ENCODE data around the gene METTL16.
A peak's percentile ranks its signal among the peaks of the same experiment; 100 is the strongest.
"Not testable (repeated sequence)": the region's sequence is repeated elsewhere in the genome, so short reads cannot be mapped to it uniquely, and the experiment has no call there.

METTL16 gene, protein sequence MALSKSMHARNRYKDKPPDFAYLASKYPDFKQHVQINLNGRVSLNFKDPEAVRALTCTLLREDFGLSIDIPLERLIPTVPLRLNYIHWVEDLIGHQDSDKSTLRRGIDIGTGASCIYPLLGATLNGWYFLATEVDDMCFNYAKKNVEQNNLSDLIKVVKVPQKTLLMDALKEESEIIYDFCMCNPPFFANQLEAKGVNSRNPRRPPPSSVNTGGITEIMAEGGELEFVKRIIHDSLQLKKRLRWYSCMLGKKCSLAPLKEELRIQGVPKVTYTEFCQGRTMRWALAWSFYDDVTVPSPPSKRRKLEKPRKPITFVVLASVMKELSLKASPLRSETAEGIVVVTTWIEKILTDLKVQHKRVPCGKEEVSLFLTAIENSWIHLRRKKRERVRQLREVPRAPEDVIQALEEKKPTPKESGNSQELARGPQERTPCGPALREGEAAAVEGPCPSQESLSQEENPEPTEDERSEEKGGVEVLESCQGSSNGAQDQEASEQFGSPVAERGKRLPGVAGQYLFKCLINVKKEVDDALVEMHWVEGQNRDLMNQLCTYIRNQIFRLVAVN

DNA sequence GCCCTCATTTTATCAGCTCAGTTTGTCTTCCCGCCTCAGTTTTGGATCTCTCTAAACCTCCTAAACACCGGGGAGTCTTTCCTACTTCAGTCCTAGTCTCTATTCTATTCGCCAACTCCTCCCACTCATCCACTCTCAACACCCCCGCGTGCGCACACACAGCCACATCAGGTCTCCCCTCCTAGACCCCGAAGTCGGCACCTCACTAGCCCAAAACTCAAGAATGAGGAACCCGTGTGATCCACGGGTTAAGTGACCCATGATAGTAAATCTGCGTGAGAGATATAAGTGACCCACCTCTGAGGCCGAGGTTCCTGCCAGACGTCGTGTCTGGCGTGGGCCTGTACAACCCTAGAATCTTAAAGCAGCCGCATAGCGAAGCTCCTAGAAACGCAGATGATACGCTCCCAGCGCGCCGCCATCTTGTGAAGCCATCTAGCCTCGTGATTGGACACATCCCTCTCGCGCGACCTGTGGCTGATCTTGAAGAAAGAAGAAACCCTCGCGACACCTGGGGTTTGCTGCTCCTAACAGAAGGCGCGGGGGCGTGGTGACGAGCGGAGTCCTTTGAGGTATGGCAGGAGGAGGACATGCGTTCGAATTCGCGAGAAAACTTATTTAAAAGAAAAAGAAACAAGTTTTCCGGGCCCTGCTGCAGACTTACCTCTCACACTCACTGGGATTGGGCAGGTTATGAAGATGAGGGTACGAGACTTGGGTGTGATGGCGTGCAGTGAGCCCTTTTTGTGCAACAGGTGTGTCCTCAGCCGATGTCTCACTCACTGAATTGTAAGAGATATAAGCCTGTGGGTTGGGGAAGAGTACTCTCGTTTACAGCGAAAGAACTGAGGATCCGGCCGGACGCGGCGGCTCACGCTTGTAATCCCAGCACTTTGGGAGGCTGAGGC, at the start of gene METTL16:
Gene METTL16 (minus strand): TSS at position 427 of the 908 bp plus-strand sequence. CDS start 9,557 bp downstream, outside the sequence.
- DNase-seq: peak; percentile 93

DNA sequence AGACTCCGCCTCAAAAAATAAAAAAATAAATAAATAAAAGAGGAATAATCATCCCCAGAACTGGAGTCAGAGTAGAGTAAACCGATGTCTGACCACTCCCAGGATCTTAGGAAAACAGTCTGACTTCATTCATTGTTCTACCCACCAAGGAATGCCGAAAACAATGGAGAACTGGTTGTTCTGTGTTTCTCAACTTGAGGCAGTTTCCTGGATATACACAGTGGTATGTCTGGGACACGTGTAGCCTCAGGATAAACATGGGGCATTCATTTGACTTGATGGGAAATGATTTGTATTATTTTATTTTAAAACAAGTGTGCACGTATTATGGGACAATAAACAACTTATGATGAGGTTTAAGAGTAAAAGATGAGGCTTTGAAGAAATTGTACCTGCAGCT, 49.0 kb upstream of the METTL16 start:
- no peak for DNase-seq

DNA sequence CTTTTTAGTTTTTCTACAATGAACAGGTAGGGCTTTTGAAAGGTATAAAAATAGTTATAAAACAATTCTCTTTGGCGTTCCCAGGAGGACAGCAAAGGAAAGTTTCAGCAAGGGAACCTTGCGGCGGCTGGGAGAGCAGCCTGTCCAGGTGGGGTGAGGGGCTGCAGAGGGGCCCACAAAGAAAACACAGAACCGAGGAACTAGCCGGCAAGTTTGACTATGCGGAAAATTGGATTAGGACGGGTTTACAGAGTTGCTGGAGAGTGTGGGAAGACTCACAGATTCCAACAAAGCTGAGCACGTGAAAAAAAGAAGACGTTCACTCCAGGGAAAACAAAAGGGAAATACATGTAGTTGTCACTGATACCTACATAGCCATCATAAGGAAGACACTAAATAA, 40.2 kb upstream of the METTL16 start:
- DNase-seq: no peak

DNA sequence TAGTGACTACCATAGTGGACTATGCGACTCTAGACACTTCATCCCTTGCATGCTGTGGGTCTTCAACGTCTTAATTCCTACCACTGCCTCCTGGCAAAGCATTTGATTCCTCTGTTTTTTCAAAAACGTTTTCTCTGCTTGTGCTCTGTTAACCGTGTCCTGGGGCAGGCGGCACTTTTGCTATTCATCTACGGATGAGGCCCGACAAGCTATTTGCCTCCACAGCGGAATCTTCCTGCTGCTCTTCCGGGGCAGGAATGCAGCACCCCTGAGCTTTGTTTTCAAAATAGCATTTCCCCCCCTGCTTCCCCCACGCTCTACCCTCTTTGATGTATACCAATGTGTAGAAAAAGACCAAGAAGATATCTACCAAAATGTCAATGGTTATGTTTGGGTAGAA, 39.8 kb upstream of the METTL16 start:
- no peak for DNase-seq

DNA sequence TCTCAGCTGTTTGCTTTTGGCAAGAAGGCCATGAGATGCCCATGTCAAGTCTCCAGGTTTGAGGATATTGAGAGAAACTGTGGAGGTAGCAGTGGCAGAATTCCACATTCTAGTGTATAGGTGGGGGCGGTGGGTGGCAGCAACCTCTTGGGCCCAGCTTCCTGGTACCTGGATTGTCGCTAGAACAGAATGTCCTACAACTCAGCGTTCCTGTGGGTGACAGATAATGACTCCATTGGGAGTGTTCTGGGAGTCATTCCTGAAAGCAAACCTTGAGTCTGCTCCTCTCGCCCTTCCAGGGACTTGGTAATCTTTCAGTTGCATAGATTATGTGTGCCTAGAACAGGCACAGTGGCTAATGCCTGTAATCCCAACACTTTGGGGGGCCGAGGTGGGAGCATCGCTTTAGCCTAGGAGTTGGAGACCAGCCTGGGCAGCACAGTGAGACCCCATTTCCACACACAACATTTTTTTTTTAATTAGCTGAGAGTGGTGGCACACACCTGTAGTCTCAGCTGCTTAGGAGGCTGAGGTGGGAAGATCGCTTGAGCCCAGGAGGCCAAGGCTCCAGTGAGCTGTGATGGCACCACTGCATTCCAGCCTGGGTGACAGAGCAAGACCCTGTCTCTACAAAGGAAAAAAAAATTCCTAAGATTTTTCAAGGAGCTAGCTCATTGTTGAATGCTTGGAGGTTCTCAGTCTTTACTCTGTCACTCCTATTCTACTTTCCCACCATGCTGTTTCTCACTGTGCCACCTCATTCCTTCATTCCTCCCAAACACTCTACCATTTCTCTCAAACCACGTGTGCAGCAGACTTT, 37.9 kb upstream of the METTL16 start:
- DNase-seq: no peak

DNA sequence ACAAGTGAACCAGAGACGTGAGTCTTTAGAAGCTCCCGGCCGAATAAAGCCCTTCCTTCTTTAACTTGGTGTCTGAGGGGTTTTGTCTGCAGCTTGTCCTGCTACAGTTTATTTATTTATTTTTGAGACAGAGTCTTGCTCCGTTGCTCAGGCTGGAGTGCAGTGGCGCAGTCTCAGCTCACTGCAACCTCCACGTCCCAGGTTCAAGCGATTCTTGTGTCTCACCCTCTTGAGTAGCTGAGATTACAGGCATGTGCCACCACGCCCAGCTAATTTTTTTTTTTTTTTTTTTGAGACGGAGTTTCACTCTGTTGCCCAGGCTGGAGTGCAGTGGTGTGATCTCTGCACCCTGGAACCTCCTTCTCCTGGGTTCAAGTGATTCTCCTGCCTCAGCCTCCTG, 36.3 kb upstream of the METTL16 start:
- not testable (repeated sequence) for DNase-seq

- no peak for DNase-seq
Observed at GRCh38 chr17:2547176-2547575, 35.5 kb upstream of the METTL16 start.

DNA sequence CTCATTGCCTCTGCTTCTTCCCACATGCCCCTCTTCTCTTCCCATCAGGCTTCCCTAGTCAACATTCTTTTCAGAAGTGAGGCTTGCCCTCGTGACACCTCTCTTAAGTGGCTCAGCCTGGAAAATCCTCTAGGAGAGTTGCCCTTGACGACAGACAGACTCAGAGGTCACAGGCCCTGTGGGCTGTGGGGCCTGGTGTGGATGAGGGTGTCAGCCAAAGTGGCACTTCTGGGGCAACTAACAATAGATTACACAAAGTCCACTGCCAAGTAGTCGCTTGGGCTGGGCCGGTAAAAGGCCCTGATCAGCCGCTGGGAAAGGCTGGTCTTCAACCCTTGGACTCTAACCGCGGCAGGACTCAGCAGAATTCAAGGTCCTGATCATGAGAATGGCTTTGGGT, 33.7 kb upstream of the METTL16 start:
- no peak for DNase-seq

DNA sequence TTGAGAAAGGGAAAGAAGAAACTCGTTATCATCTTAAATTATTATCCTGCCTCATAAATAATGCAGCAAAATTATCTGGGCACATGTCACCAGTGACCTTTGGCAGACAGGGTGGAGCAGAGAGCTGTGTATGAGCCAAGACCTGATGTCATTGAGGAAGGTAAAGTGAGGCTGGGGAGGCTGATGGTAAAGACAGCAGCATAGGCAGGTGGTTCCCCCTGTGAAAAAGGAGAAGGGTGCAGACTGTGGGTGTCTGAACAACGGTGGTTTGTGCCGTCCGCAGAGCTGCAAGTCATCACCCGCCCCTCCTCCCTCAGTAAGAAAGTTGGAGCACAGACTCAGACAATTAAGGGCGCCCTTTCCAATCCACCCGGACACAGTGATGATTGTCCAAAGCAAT, 30.8 kb upstream of the METTL16 start:
- no peak for DNase-seq

GRCh38 chr17:2542056-2542455, 30.4 kb upstream of the METTL16 start:
- no peak for DNase-seq

DNA sequence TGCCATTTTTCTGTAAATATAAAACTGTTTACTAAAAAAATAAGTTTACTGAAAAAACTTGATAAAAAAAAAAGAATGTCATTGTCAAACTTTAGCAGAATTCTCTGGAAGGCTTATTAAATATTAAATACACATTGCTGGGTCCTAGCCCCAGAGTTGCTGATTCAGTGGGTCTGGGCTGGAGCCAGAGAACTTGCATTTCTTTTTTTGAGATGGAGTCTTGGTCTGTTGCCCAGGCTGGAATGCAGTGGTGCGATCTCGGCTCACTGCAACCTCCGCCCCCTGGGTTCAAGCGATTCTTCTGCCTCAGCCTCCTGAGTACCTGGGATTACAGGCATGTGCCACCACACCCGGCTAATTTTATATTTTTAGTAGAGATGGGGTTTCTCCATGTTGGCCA, 25.9 kb upstream of the METTL16 start:
- DNase-seq: not testable (repeated sequence)

GRCh38 chr17:2532146-2532720, 20.5 kb upstream of the METTL16 start:
- no peak for DNase-seq

DNA sequence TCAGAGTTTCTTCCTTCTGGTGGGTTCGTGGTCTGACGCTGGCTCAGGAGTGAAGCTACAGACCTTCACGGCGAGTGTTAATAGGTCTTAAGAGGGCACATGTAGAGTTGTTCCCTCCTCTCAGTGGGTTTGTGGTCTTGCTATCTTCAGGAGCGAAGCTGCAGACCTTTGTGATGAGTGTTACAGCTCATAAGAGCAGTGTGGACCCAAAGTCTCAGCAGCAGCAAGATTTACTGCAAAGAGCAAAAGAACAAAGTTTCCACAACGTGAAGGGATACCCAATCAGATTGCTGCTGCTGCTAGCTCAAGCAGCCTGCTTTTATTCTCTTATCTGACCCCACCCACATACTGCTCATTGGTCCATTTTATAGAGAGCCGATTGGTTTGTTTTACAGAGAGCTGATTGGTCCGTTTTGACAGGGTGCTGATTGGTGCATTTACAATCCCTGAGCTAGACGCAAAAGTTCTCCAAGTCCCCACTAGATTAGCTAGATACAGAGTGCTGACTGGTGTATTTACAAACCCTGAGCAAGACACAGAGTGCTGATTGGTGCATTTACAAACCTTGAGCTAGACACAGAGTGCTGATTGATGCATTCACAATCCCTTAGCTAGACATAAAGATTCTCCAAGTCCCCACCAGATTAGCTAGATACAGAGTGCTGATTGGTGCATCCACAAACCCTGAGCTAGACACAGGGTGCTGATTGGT, 19.7 kb upstream of the METTL16 start:
- not testable (repeated sequence) for DNase-seq

GRCh38 chr17:2521775-2522410, 10.2 kb upstream of the METTL16 start:
- not testable (repeated sequence) for DNase-seq

DNA sequence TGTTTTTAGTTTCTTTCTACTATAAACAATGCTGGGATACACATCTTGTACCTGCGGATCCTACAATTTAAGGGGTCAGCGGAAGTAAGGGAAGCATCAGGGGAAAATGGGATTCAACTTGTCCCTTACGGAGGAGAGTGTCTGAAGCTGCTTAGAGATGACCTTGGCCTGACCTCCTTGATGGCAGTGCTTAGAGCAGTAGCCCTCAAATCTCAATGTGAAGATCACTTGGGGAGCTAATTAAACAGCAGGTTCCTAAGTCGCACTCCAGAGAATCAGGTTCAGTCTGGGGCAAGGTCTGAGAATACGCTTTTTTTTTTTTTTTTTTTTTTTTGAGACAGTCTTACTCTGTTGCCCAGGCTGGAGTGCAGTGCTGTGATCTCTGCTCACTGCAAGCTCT, 9.6 kb upstream of the METTL16 start:
- no peak for DNase-seq

GRCh38 chr17:2517539-2517938, 5.9 kb upstream of the METTL16 start:
- no peak for DNase-seq

GRCh38 chr17:2511138-2511461, 588 bp downstream of the METTL16 start:
- no peak for DNase-seq

DNA sequence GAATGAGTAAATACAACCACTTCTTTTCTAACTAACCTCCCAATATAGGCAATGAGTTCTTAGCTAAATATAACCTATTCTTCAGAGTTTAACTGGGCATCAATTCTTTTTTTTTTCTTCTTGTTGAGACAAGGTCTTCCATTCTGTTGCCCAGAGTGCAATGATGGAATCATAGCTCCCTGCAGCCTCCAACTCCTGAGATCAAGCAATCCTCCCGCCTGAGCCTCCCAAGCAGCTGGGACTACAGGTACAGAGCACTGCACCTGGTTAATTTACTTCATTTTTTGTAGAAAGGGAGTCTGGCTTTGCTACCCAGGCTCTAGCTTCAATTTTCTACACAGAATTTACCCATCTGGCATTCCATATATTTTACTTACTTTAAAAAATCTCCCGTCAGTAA, 1.1 kb downstream of the METTL16 start:
- no peak for DNase-seq

- DNase-seq: no peak
Observed at GRCh38 chr17:2508035-2508434, 3.7 kb downstream of the METTL16 start.

DNA sequence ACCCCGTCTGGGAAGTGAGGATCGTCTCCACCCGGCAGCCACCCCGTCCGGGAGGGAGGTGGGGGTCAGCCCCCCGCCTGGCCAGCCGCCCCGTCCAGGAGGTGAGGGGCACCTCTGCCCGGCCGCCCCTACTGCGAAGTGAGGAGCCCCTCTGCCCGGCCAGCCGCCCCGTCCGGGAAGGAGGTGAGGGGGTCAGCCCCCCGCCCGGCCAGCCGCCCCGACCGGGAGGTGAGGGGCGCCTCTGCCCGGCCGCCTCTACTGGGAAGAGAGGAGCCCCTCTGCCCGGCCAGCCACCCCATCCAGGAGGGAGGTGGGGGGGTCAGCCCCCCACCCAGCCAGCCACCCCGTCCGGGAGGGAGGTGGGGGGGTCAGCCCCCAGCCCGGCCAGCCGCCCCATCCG, 4.7 kb downstream of the METTL16 start:
- not testable (repeated sequence) for DNase-seq

DNA sequence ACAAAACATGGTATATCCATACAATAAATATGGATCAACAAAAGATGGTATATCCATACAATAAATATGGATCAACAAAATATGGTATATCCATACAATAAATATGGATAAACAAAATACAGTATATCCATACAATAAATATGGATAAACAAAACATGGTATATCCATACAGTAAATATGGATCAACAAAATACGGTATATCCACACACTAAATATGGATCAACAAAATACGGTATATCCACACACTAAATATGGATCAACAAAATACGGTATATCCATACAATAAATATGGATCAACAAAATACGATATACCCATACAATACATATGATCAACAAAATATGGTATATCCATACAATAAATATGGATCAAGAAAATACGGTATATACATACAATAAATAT, 8.1 kb downstream of the METTL16 start:
- no peak for DNase-seq
